ENCODE data around the gene SPEN.

- no peak for TF ChIP-seq TAF1 (IDR thresholded peaks at IDR 0.05; ENCODE audit: low read depth)
- TF ChIP-seq MAX (IDR thresholded peaks at IDR 0.05): no peak
- TF ChIP-seq YY1 (IDR thresholded peaks at IDR 0.05; ENCODE audit: low read depth): no peak
- no peak for TF ChIP-seq EP300 (IDR thresholded peaks at IDR 0.05; ENCODE audit: borderline replicate concordance)
These were observed 127.3 kb downstream of the SPEN start for GRCh38 chr1:15974855-15975254.

All from Ishikawa (cell line).